GM12878 (cell line): ENCODE data around the gene ATXN2.

ENCODE experiments used
- ATF3 ChIP-seq: IDR thresholded peaks from 2 replicates; pipeline ENCODE4 v1.6.1; 2011; ENCODE audit warnings: low read depth, mild to moderate bottlenecking, low read length, moderate library complexity, borderline replicate concordance; ENCODE audit errors: extremely low read depth
- CTCF ChIP-seq, 3 experiments: IDR thresholded peaks in 2 of 3; conservative IDR thresholded peaks in 1 of 3; 2 replicates each; pipeline ENCODE4 v1.5.1; 2011; ENCODE audit warnings: low read depth in 3 of 3, low read length in 3 of 3, mild to moderate bottlenecking in 3 of 3, control low read depth in 2 of 3, moderate library complexity in 2 of 3, inconsistent platforms in 1 of 3, mixed read lengths in 1 of 3; ENCODE audit not compliant: control insufficient read depth in 2 of 3, insufficient read depth in 1 of 3; ENCODE audit errors: extremely low read depth in 1 of 3
- CUX1 ChIP-seq: IDR thresholded peaks from 2 replicates; pipeline ENCODE4 v1.6.1; 2012; ENCODE audit warnings: improper control_type of control experiment, low read depth, low read length; ENCODE audit not compliant: insufficient replicate concordance
- JUND ChIP-seq: IDR thresholded peaks from 2 replicates; pipeline ENCODE4 v1.6.1; 2012; ENCODE audit warnings: low read depth, mild to moderate bottlenecking, low read length, improper control_type of control experiment, moderate library complexity
- MAX ChIP-seq: IDR thresholded peaks from 2 replicates; pipeline ENCODE4 v1.6.1; 2012; ENCODE audit warnings: low read depth, low read length, improper control_type of control experiment
- POLR2AphosphoS5 ChIP-seq: IDR thresholded peaks from 2 replicates; pipeline ENCODE4 v1.6.1; 2011; ENCODE audit warnings: mild to moderate bottlenecking, low read length, inconsistent platforms
- SUZ12 ChIP-seq: fragments of 200-600 bp; sonication (generic); IDR thresholded peaks from one replicate; pipeline ENCODE4 v1.6.1; 2018; ENCODE audit warnings: antibody characterized with exemption, mild to moderate bottlenecking; ENCODE audit not compliant: unreplicated experiment
- ZNF274 ChIP-seq: IDR thresholded peaks from one replicate; pipeline ENCODE4 v1.8.0; 2011; ENCODE audit not compliant: insufficient read length, insufficient read depth
- TF ChIP-seq, protein P1 (sequence below): IDR thresholded peaks from 2 replicates; pipeline ENCODE4 v1.6.1; 2011; ENCODE audit warnings: low read depth, low read length, improper control_type of control experiment, borderline replicate concordance
- TF ChIP-seq, protein P2 (sequence below): fragments of 450-650 bp; IDR thresholded peaks from 2 replicates; pipeline ENCODE4 v1.6.1; 2017; ENCODE audit warnings: mild to moderate bottlenecking

DNA sequence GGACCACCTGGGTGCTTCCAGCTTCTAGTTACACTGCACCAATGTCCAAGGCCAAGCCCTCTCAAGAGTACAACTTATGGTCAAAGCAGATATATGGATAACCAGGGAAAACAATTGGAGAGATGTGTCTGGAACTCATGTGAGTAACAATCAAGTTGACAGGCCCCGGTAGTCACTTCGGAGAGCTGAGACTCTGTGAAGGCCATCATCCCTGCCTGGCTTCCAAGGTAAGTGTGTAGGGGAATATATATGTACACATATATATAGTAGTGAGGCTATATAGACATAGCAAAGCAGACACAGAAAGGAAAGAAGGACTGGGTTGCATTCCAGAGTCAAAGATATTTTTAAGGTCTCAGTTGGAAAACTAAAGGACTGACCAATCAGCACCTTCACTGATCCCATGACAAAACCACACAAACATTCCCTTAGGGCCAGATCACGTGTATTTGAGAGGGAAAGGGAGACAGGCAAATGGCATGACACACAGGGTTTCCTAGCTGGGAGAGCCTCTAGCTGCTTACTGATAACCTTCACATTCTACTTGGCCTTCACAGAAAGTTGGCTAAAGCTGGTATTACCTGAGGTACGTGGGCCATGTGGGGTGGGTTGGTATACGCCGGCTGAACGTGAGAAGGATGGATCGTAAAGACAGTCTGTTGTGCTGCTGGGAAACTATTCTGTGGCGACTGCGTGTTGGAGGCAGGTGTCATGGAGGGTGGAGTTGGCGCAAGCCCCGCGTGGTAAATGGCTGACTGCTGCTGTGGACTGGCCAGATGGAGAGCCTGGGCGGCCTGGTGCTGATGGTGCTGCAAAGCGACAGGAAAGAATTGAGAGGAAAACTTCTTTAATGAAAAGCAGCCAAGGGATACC is 143.4 kb downstream of the ATXN2 start:
- TF ChIP-seq ZNF274 (no peak), JUND (no peak), CUX1 (no peak), SUZ12 (no peak), CTCF (IDR thresholded peaks at IDR 0.05 in 2 of 3, conservative IDR thresholded peaks at IDR 0.05 in 1 of 3; ENCODE audit: control insufficient read depth in 2 of 3, extremely low read depth in 1 of 3, insufficient read depth in 1 of 3, low read depth in 3 of 3, low read length in 3 of 3) (no peak), MAX (no peak), ATF3 (no peak), POLR2AphosphoS5 (no peak)
- TF ChIP-seq, protein P1, sequence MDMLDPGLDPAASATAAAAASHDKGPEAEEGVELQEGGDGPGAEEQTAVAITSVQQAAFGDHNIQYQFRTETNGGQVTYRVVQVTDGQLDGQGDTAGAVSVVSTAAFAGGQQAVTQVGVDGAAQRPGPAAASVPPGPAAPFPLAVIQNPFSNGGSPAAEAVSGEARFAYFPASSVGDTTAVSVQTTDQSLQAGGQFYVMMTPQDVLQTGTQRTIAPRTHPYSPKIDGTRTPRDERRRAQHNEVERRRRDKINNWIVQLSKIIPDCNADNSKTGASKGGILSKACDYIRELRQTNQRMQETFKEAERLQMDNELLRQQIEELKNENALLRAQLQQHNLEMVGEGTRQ, result no peak
- TF ChIP-seq, protein P2, sequence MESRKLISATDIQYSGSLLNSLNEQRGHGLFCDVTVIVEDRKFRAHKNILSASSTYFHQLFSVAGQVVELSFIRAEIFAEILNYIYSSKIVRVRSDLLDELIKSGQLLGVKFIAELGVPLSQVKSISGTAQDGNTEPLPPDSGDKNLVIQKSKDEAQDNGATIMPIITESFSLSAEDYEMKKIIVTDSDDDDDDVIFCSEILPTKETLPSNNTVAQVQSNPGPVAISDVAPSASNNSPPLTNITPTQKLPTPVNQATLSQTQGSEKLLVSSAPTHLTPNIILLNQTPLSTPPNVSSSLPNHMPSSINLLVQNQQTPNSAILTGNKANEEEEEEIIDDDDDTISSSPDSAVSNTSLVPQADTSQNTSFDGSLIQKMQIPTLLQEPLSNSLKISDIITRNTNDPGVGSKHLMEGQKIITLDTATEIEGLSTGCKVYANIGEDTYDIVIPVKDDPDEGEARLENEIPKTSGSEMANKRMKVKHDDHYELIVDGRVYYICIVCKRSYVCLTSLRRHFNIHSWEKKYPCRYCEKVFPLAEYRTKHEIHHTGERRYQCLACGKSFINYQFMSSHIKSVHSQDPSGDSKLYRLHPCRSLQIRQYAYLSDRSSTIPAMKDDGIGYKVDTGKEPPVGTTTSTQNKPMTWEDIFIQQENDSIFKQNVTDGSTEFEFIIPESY, result no peak
